ENCODE measurements around the gene SLAIN1.

DNA sequence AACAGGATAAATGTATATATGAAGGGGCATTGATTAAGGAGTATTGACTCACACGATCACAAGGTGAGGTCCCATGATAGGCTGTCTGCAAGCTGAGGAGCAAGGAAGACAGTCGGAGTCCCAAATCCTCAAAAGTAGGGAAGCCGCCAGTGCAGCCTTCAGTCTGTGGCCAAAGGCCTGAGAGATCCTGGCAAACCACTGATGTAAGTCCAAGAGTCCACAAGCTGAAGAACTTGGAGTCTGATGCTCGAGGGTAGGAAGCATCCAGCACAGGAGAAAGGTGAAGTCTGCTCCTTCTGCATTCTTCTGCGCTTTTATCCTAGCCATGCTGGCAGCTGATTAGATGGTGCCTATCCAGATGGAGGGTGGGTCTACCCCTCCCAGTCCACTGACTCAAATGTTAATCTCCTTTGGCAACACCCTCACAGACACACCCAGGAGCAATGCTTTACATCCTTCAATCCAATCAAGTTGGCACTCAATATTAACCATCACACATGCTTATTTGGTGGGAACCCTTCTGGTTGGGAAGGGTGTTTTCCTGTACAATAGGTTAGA lies 55.1 kb downstream of the SLAIN1 start:
- TF ChIP-seq, protein P1, sequence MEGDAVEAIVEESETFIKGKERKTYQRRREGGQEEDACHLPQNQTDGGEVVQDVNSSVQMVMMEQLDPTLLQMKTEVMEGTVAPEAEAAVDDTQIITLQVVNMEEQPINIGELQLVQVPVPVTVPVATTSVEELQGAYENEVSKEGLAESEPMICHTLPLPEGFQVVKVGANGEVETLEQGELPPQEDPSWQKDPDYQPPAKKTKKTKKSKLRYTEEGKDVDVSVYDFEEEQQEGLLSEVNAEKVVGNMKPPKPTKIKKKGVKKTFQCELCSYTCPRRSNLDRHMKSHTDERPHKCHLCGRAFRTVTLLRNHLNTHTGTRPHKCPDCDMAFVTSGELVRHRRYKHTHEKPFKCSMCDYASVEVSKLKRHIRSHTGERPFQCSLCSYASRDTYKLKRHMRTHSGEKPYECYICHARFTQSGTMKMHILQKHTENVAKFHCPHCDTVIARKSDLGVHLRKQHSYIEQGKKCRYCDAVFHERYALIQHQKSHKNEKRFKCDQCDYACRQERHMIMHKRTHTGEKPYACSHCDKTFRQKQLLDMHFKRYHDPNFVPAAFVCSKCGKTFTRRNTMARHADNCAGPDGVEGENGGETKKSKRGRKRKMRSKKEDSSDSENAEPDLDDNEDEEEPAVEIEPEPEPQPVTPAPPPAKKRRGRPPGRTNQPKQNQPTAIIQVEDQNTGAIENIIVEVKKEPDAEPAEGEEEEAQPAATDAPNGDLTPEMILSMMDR (IDR thresholded peaks at IDR 0.05) = no peak
- no peak for TF ChIP-seq POLR2A (IDR thresholded peaks at IDR 0.05)
